GM10266 (cell line): ENCODE measurements around the gene HIKESHI.

Source experiments
- DNase-seq: peaks from one replicate; pipeline ENCODE4 v3.0.0; 2012; ENCODE audit errors: extremely low spot score
- TF ChIP-seq, protein P1 (sequence below): IDR thresholded peaks from 2 replicates; pipeline ENCODE4 v1.5.1; 2012; ENCODE audit warnings: mild to moderate bottlenecking, low read depth; ENCODE audit not compliant: control insufficient read depth, insufficient read depth; ENCODE audit errors: missing control alignments

Gene HIKESHI

DNA sequence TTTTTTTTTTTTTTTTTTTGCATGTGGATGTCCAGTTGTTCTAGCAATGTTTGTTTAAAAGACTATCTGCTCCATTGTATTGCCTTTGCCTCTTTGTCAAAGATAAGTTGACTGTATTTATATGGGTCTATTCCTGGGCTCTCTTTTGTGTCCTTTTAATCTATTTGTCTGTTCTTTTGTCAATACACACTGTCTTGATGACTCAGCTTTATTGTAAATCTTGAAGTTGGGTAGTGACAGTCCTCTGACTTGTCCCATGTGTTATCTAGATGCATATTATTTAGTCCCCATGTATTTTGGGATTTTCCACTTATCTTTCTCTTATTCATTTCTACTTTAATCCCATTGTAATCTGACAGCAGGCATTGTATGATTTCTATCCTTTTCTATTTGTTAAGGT, 75.9 kb downstream of the HIKESHI start:
- no peak for DNase-seq
- TF ChIP-seq, protein P1, sequence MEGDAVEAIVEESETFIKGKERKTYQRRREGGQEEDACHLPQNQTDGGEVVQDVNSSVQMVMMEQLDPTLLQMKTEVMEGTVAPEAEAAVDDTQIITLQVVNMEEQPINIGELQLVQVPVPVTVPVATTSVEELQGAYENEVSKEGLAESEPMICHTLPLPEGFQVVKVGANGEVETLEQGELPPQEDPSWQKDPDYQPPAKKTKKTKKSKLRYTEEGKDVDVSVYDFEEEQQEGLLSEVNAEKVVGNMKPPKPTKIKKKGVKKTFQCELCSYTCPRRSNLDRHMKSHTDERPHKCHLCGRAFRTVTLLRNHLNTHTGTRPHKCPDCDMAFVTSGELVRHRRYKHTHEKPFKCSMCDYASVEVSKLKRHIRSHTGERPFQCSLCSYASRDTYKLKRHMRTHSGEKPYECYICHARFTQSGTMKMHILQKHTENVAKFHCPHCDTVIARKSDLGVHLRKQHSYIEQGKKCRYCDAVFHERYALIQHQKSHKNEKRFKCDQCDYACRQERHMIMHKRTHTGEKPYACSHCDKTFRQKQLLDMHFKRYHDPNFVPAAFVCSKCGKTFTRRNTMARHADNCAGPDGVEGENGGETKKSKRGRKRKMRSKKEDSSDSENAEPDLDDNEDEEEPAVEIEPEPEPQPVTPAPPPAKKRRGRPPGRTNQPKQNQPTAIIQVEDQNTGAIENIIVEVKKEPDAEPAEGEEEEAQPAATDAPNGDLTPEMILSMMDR = no peak

DNA sequence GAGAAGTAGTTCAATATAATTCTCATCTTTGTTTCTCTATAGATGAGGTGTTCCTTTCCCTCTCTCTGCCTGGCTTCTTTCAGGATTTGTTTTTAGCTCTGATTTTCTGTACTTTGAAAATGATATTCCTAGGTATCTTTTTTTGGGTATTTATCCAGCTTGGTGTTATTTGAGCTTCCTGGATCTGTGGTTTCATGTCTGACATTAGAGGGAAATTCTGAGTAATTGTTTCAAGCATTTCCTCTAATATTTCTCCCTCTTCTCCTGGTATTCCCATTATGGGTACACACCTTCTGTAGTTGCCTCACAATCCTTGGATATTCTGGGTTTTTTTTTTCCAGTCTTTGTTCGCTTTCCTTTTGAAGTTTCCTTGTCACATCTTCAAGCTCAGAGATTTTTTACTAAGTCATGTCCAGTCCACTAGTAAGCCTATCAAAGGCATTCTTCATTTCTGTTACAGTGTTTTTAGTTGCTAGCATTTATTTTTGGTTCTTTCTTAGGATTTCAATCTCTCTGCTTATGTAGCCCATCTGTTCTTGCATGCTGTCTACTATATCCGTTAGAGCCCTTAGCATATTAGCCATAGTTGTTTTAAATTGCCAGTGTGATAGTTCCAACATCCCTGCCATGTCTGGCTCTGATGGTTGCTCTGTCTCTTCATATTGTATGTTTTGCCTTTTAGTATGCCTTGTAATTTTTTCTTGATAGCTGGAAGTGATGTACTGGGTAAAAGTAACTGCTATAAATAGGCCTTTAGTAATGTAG, 78.4 kb downstream of the HIKESHI start:
- TF ChIP-seq, protein P1 = no peak
- DNase-seq = no peak

DNA sequence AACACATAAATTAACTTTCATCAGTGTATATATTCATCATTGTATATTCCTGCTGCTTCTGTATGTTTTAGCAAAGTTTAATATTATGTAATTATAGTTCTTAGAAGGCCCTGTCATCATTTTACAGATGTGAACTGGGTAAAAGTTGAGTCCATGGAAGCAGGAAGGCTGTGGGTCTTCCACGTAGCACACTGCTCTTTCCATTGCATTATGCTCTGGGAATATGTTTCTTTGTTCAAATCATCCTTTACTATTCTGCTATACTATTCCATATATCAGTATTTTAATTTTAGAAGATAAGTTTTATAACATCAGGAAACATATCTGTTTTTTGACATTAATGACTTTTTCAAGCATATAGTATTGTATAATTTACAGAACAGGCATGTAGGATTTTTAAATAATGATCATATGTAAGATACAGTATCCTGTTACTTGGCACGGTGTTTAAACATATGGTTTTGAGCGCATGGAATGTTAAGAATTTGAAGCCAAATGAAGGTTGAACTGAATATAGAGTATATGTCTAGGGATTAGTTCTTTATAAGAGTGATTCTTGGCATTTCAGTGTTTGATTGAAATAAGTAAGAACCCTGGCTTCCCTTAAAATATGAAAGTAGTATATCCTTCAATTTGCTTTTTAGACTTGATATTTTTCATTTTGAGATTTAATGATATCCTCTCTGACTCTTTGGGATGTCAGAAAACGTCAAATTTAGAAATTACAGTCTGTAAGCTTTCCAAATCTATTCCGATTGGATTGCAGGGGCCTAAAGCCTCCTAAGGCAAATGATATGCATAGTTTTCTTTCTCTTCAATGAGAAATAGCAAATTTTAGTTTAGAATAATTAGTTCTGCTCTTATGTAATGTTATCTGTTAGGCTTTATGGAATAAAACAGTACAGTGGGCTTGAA, 81.3 kb downstream of the HIKESHI start:
- TF ChIP-seq, protein P1 = no peak
- DNase-seq = no peak

DNA sequence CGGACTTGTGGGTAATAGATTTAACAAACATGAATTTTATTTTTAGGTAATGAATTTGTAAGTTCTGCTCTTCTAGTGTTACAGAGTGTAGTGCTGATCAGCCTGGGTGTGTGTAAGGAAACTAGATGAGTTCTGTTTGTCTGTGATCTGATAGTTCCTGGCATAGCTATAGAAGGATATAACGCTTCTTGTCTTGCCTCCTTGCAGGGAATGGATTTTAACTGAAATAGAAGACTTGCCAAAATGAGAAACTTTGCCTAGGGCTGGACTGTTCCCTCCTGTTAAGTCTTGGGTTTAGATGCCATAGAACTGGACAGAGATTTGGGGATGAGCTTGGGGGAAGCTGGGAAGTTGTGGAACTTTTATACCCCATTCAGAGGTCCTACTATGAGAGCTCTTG, 84.2 kb downstream of the HIKESHI start:
- DNase-seq = no peak
- TF ChIP-seq, protein P1 = no peak

DNA sequence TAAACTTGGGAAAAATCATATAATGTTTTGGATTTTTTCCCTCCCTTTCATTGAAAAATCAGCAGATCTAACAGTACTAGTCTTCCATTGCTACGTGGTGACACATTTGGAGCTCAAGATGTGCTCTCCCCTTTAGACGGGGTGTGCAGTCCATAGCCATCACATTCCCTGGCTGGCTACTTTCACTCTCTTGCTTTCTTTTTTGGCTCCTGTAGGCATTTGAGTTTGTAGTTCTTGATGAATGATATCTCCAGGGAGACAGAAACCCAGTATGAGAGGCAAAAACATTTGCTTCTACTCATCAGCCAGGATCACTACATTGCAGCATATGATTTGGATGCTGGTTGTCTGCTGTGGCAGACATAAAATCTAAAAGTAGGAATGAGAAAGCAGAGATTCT, 84.7 kb downstream of the HIKESHI start:
- no peak for DNase-seq

DNA sequence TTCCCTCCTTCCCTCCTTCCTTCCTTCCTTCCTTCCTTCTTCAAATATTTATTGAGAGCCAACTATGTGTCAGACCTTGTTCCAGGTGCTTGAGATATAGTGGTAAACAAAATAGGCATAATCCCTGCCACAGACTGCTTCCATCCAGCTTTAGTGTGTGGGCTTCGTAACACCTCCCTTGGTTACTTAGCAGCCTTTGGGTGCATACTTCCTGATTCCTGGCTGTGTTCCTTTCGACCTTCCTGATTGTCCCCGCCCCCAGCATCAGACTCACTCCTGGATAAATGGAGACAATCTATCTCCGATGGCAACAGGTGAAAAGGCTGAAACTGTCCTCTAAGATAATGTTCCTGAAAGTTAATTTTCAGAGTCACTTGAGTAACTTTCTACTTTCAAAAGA, 86.2 kb downstream of the HIKESHI start:
- no peak for DNase-seq
- TF ChIP-seq, protein P1 = no peak

More for the DNA sequence above, 84.7 kb downstream of the HIKESHI start:
- TF ChIP-seq, protein P1 = no peak
